HG03442 (cell line): ENCODE data around the gene TMED7.

Experiments used
- ATAC-seq: cut with Tn5 transposase; IDR thresholded peaks from one replicate; pipeline ENCODE4 v1.9.1; 2021; ENCODE audit warnings: mild to moderate bottlenecking, moderate library complexity; ENCODE audit not compliant: unreplicated experiment

TMED7 gene

GRCh38 chr5:115584501-115584900, 41.3 kb downstream of the TMED7 start:
- no peak for ATAC-seq

- ATAC-seq, result no peak
These were observed 42.4 kb downstream of the TMED7 start for GRCh38 chr5:115583474-115583873.

DNA sequence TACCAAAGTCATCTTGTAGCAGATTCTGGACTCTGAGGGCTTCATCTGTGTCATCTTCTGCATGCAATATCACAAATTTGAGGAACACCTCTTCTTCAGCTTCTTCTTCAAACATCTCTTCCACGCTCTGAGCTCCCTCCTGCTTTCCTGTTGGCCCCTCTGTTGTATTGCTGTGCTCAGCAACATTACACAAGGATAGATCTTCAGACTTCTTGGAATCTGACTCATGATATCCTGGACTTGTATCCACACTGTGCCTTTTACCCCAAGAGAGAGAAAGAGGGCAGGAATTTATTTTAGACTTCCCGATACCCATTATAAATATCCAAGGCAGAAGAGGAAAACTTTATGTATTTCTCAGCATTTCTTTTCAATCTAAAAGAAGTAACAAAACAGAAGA, 44.9 kb downstream of the TMED7 start:
- ATAC-seq, result no peak

GRCh38 chr5:115579747-115580173, 46.1 kb downstream of the TMED7 start:
- ATAC-seq, result peak; percentile 67

GRCh38 chr5:115579216-115579615, 46.6 kb downstream of the TMED7 start:
- ATAC-seq, result peak; percentile 0

- peak; percentile 52 for ATAC-seq
These were observed 47.2 kb downstream of the TMED7 start for GRCh38 chr5:115578657-115579056.

GRCh38 chr5:115577741-115578140, 48.1 kb downstream of the TMED7 start:
- ATAC-seq, result no peak

GRCh38 chr5:115577329-115577728, 48.5 kb downstream of the TMED7 start:
- no peak for ATAC-seq

DNA sequence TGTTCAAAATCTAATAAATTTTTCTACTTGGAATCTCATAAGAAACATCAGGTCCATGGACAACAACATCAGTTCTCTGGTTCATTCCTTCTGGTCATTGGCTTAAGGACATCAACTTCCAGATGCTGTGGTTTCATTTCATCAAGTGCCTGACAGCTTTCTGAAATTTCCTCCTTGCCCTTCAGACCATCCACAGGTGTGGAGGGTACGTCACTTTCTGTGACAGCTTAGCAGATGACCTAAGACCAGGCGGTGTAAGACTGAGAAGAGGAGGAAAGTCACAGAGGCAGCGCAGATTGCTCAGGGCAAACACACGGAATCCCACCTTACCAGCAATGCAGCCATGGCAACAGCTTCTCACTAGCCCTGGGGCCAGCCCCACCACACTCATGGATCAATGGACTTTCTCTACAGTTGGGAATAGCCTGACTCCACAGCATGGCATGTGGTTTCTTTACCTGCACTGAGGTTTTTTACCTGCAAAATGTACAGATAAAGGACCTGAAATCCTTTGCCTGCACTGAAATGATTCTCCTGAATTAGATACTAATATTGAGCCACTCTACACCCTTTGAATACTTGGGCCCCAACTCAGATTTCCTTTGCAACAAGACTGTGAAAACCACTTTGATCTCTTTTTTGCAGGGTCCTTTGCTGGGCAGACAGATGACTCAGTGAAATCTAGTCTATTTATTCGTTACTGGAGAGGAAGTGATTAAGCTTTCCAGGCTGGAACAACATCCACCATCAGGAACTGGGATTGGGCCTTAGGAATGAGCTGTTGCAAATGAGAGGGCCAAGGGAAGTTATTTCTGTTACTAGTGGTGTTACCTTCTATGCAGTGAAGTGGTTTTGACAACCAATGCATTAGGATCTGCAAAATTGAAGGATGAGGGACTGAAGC, 50.4 kb downstream of the TMED7 start:
- ATAC-seq, result no peak

DNA sequence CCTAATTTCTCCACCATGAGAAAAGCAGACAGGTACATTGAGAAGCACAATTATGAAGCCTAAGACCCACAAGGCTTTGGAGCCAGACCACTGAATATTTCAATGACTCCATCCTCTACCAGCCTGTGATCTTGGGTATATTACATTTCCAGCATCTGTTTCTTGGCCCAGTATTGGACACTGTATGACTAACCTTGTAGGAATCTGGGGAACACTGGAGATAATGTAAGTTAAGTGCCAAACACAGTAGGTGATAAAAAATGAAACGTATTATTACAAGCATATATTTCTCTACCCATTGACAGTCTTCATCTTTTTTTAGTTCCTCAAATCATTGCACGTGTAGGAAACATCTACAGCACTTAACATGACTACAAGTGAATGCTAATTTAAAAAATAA, 52.7 kb downstream of the TMED7 start:
- no peak for ATAC-seq

DNA sequence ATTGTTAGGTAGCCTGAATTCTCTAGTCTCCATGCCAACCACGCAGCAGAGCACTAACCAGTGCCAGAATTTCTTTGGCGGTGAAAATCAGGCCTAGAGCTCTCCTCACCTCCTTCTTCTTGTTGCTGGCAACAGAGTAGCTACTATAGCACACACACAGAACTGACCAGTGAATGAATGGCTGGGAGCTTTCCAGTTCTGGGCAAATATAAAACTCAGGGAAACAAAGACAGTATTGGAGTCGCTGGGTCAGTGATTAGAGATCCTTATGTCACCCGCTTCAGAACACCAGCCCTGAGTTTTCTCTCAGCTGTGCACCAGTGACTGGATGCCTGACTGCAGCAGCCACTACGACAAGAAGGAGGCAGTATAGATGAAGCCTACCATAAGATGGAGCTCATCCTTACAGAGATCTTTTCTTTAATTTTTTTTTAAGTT, 54.4 kb downstream of the TMED7 start:
- ATAC-seq, result no peak

GRCh38 chr5:115568668-115569067, 57.2 kb downstream of the TMED7 start:
- ATAC-seq, result no peak

DNA sequence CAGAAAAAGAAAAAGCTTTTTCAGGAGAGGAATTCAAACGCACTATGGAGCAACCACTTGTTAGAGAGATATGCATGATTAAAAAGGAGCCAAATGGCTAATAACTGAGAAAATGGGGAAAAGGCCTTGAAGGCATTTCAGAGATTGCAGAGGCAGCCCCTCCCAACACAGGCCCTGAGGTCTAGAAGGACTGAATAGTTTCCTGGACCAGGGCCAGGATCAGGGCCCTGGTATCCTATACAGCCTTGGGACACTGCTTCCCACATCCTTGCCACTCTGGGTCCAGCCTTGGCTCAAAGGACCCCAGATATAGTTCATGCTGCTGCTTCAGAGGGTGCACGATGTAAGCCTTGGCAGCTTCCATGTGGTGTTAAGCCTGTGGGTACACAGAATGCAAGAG, 60.6 kb downstream of the TMED7 start:
- no peak for ATAC-seq
